ENCODE results near the gene PEX11A. TPM values are rescaled to one million over a fixed set of nuclear protein-coding genes. Genes with fewer than 3 reads are reported as not detected.
A peak's percentile ranks its signal among the peaks of the same experiment; 100 is the strongest.

Gene PEX11A
- total RNA-seq, 1 donor from 2014 or later: 34.2 TPM

GRCh38 chr15:89666858-89667705 lies 23.5 kb downstream of the PEX11A start:
- peaks cover 15 to 26% of the 10 kb centered on the region in 2 donors for H3K4me1 ChIP-seq
- no peaks in the 10 kb centered on the region for H3K27me3 ChIP-seq
- TF ChIP-seq CTCF (IDR thresholded peaks at IDR 0.05): no peak

GRCh38 chr15:89666184-89666857 lies 24.2 kb downstream of the PEX11A start:
- peak overlapping the region in 1 of 2 donors; percentile 55 for H3K4me3 ChIP-seq
- no peak for DNase-seq (ENCODE audit: low spot score in 2 of 2)
- H3K4me1 ChIP-seq: peaks cover 9 to 23% of the 10 kb centered on the region in 2 donors
- intact Hi-C loops (cut with DNase I): loop anchor here (1.0 to 10.0 kb wide), 3 partner anchors 14 to 568 kb away; partner anchors contain the start of genes CIB1, GDPGP1 and IDH2
- H3K9me3 ChIP-seq: no peaks in the 10 kb centered on the region
- peak overlapping the region; percentile 96 to 98 for H3K27ac ChIP-seq
- no peak for TF ChIP-seq CTCF (IDR thresholded peaks at IDR 0.05)
- no peaks in the 10 kb centered on the region for H3K36me3 ChIP-seq
- no peaks in the 10 kb centered on the region for H3K27me3 ChIP-seq

More at GRCh38 chr15:89666858-89667705, 23.5 kb downstream of the PEX11A start:
- no peaks in the 10 kb centered on the region for H3K36me3 ChIP-seq
- H3K27ac ChIP-seq: peak overlapping the region; percentile 96 to 98
- H3K4me3 ChIP-seq: no peak overlapping the region
- intact Hi-C loops (cut with DNase I): loop anchor here (1.0 to 10.0 kb wide), 3 partner anchors 13 to 568 kb away; partner anchors contain the start of genes CIB1, GDPGP1 and IDH2
- H3K9me3 ChIP-seq: no peaks in the 10 kb centered on the region
- DNase-seq (ENCODE audit: low spot score in 2 of 2): peak in 1 of 2 donors; percentile 54

- H3K27me3 ChIP-seq: no peaks in the 10 kb centered on the region
- H3K4me1 ChIP-seq: peaks cover 8 to 20% of the 10 kb centered on the region in 2 donors
- H3K4me3 ChIP-seq: peak overlapping the region; percentile 32 to 55
- peak overlapping the region; percentile 96 to 98 for H3K27ac ChIP-seq
- no peaks in the 10 kb centered on the region for H3K36me3 ChIP-seq
- peak in 1 of 2 donors; percentile 84 for DNase-seq (ENCODE audit: low spot score in 2 of 2)
- H3K9me3 ChIP-seq: no peaks in the 10 kb centered on the region
- intact Hi-C loops (cut with DNase I): loop anchor here (1.0 to 10.0 kb wide), 3 partner anchors 15 to 569 kb away; partner anchors contain the start of genes CIB1, GDPGP1 and IDH2
- TF ChIP-seq CTCF (IDR thresholded peaks at IDR 0.05): no peak
These were observed 24.9 kb downstream of the PEX11A start for GRCh38 chr15:89665449-89666181.

GRCh38 chr15:89664441-89665350 lies 25.9 kb downstream of the PEX11A start:
- peak overlapping the region in 1 of 2 donors; percentile 55 for H3K4me3 ChIP-seq
- DNase-seq (ENCODE audit: low spot score in 2 of 2): no peak
- intact Hi-C loops (cut with DNase I): loop anchor here (10.0 kb wide), 2 partner anchors 440 to 570 kb away; partner anchors contain the start of genes CIB1, GDPGP1 and IDH2
- TF ChIP-seq CTCF (IDR thresholded peaks at IDR 0.05): no peak
- H3K27ac ChIP-seq: peak overlapping the region; percentile 96 to 98
- no peaks in the 10 kb centered on the region for H3K36me3 ChIP-seq
- peaks cover 8 to 20% of the 10 kb centered on the region in 2 donors for H3K4me1 ChIP-seq
- H3K9me3 ChIP-seq: no peaks in the 10 kb centered on the region
- no peaks in the 10 kb centered on the region for H3K27me3 ChIP-seq

Measured in ascending aorta (tissue), 2 donors.